GM12891 (cell line): ENCODE data around the gene PCNX1.

Experiments used
- POLR2A ChIP-seq: IDR thresholded peaks from 2 replicates; pipeline ENCODE4 v1.6.1; 2011; ENCODE audit warnings: low read depth, low read length, control low read depth
- SPI1 ChIP-seq: IDR thresholded peaks from 2 replicates; pipeline ENCODE4 v1.6.1; 2011; ENCODE audit warnings: low read depth, low read length, control low read depth

- TF ChIP-seq POLR2A (no peak), SPI1 (no peak)
Observed at GRCh38 chr14:71121001-71121400, 213.7 kb downstream of the PCNX1 start.
